ENCODE results near the gene WNT16. TPM values are rescaled to one million over a fixed set of nuclear protein-coding genes. Genes with fewer than 3 reads are reported as not detected.
A peak's percentile ranks its signal among the peaks of the same experiment; 100 is the strongest.

WNT16 gene
- total RNA-seq, 1 donor from 2014 or later = not detected

DNA sequence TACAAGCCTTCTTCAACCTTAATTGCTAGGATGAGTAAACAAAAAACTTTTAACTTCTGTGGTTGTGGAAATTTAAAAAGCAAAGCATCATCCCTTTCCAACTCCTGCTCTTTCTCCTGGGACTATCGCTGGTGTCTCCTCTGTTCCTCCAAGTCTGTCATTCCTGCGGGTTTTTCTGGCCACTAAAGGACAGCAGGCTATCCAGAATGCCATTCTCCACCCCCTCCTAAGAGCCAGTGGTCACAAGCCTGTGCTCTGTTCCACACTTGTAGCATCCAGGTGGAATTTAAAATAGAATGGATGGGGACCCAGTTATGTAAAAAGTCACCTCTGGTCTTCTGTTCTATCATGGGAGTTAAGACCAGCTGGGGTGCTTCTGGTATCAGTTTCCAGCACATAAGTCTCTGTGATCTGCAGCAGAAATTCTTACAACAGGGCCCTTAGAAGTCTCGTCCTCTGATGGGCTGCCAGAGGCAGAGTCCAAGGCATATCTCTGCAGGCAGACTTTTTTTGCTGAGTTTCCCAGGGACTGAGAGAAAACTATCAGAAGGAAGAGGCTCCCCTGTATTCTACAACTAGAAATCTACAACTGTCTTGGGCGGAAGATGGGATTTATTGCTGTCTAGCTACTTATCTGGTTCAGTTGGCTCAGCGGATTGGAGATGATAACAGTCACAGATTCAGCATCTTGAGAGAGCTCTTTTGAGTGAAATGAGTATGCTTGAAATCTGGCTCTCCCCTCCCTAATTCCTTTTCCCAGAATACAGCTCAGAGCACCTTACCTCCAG lies 5.1 kb upstream of the WNT16 start:
- no peaks in the 10 kb centered on the region for H3K9me3 Mint-ChIP-seq
- peaks cover 12% of the 10 kb centered on the region for H3K27me3 Mint-ChIP-seq (ENCODE audit: low read depth)
- no peak for DNase-seq (ENCODE audit: low read depth, low spot score)
- H3K36me3 Mint-ChIP-seq (ENCODE audit: low read depth) = no peaks in the 10 kb centered on the region
- no peak overlapping the region for H3K27ac Mint-ChIP-seq (ENCODE audit: unreplicated experiment)
- no peak overlapping the region for H3K4me3 Mint-ChIP-seq
- TF ChIP-seq, protein P1, sequence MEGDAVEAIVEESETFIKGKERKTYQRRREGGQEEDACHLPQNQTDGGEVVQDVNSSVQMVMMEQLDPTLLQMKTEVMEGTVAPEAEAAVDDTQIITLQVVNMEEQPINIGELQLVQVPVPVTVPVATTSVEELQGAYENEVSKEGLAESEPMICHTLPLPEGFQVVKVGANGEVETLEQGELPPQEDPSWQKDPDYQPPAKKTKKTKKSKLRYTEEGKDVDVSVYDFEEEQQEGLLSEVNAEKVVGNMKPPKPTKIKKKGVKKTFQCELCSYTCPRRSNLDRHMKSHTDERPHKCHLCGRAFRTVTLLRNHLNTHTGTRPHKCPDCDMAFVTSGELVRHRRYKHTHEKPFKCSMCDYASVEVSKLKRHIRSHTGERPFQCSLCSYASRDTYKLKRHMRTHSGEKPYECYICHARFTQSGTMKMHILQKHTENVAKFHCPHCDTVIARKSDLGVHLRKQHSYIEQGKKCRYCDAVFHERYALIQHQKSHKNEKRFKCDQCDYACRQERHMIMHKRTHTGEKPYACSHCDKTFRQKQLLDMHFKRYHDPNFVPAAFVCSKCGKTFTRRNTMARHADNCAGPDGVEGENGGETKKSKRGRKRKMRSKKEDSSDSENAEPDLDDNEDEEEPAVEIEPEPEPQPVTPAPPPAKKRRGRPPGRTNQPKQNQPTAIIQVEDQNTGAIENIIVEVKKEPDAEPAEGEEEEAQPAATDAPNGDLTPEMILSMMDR (conservative IDR thresholded peaks at IDR 0.05) = no peak
- peaks cover 4% of the 10 kb centered on the region for H3K4me1 Mint-ChIP-seq

DNA sequence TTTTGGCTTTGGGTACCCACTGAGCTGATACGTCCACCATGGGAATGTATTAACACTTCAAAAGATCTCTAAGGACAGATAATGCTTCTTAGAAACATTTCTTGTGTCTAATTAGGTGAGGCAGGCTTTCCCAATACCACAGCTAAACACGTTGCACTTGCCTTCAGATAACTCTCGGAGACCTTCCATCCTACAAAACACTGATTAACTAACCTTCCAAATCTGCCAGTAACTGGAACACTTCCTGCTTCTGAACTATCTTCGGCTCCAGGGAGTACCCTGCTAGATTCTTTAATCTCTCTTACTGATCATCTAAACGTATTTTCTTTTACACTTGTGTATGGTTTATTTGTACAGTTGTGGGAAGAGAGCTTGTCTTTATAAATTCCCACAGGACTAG lies 1.1 kb upstream of the WNT16 start:
- peaks cover 22% of the 10 kb centered on the region for H3K4me1 Mint-ChIP-seq
- peaks cover 50% of the 10 kb centered on the region for H3K27me3 Mint-ChIP-seq (ENCODE audit: low read depth)
- DNase-seq (ENCODE audit: low read depth, low spot score) = no peak
- TF ChIP-seq, protein P1 (conservative IDR thresholded peaks at IDR 0.05) = no peak
- H3K9me3 Mint-ChIP-seq = no peaks in the 10 kb centered on the region
- no peak overlapping the region for H3K27ac Mint-ChIP-seq (ENCODE audit: unreplicated experiment)
- no peaks in the 10 kb centered on the region for H3K36me3 Mint-ChIP-seq (ENCODE audit: low read depth)
- H3K4me3 Mint-ChIP-seq = no peak overlapping the region

DNA sequence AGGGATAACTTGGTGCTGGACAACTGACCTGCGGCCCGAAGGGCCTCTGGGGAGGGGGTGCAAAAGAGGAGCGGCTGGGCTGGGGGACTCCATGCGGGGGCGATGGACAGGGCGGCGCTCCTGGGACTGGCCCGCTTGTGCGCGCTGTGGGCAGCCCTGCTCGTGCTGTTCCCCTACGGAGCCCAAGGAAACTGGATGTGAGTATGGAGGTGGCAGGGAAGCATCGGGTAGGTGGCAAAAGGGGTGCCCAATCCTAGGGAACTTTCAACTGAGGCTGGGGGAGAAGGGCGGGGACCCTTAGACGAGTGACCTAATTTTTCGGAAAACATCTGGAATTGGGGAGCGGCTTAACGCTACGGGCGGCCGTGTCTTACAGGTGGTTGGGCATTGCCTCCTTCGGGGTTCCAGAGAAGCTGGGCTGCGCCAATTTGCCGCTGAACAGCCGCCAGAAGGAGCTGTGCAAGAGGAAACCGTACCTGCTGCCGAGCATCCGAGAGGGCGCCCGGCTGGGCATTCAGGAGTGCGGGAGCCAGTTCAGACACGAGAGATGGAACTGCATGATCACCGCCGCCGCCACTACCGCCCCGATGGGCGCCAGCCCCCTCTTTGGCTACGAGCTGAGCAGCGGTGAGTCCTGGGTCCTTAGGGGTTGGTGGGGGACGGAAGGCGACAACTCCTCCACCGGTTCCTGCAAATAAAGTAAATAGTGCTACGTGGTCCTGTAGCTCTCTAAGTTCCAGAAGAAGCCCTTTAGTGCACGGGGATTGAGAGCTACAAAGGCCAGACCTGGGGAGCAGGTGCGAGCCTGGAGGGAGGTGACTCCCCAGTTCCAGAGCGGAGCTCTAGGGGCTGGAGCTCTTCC lies 622 bp downstream of the WNT16 start:
- no peaks in the 10 kb centered on the region for H3K36me3 Mint-ChIP-seq (ENCODE audit: low read depth)
- H3K27me3 Mint-ChIP-seq (ENCODE audit: low read depth) = peaks cover 56% of the 10 kb centered on the region
- peak overlapping the region; percentile 85 for H3K4me3 Mint-ChIP-seq
- peaks cover 22% of the 10 kb centered on the region for H3K4me1 Mint-ChIP-seq
- TF ChIP-seq, protein P1 (conservative IDR thresholded peaks at IDR 0.05) = no peak
- no peak overlapping the region for H3K27ac Mint-ChIP-seq (ENCODE audit: unreplicated experiment)
- H3K9me3 Mint-ChIP-seq = no peaks in the 10 kb centered on the region
- peak; percentile 23 for DNase-seq (ENCODE audit: low read depth, low spot score)

DNA sequence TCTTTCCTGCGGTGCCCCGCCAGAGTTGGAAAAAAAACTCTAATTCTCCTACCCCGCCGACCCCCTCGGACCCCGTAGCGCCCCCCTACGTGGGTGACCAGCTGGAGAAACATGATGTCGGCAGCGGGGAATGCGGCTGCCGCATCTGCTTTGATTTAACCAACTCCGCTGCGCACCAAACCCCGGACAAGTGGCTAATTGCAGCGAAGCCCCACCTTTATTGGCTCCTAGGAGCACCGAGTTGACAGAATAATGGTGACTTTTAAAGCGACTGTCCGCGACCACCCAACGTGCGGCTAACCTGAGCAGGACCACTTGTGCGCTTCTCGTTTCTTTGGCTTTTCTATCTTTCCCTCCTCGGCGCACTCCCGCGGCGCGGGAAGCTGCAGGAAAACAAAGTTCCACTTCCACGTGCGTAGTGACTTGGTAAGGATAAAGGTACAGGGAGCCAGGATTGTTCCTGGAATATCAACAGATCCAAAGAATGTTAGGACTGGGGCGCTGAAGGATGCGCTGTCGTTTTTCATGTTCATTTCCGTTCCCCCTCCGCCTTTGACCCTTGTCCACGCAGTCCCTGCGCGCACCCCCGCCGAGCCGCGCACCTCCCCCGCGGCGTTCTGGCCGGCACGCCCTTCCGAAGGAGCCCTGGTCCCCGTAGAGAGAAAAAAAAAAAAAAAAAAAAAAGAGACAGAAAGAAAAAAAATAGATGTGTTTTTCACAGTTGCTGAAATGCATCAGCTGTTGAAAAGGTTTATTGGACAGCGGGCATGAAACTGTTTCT lies 1.4 kb downstream of the WNT16 start:
- peaks cover 22% of the 10 kb centered on the region for H3K4me1 Mint-ChIP-seq
- H3K36me3 Mint-ChIP-seq (ENCODE audit: low read depth) = no peaks in the 10 kb centered on the region
- H3K9me3 Mint-ChIP-seq = no peaks in the 10 kb centered on the region
- peak; percentile 26 for DNase-seq (ENCODE audit: low read depth, low spot score)
- H3K4me3 Mint-ChIP-seq = peak overlapping the region; percentile 85
- TF ChIP-seq, protein P1 (conservative IDR thresholded peaks at IDR 0.05) = no peak
- H3K27me3 Mint-ChIP-seq (ENCODE audit: low read depth) = peaks cover 64% of the 10 kb centered on the region
- no peak overlapping the region for H3K27ac Mint-ChIP-seq (ENCODE audit: unreplicated experiment)

DNA sequence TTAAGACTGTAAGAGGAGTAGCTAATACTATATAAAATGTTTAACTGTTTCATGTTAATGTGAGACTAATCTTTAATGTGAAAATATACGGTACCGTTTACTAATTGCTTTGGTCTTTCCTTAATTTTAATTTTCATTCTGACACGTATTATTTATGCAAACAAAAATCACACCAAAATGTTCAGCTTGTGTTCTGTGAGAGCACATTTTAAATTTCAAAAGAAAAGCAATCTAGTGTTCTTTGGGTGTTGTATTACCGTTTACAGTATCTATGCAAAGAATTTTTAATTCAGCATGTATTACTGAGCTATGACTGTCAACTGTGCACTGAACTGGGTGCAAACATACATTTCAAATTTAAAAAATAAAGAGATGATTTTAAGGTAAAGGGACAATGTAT lies 2.2 kb downstream of the WNT16 start:
- H3K27me3 Mint-ChIP-seq (ENCODE audit: low read depth) = peaks cover 66% of the 10 kb centered on the region
- H3K4me3 Mint-ChIP-seq = peak overlapping the region; percentile 51
- DNase-seq (ENCODE audit: low read depth, low spot score) = no peak
- H3K9me3 Mint-ChIP-seq = no peaks in the 10 kb centered on the region
- H3K27ac Mint-ChIP-seq (ENCODE audit: unreplicated experiment) = no peak overlapping the region
- H3K4me1 Mint-ChIP-seq = peaks cover 22% of the 10 kb centered on the region
- TF ChIP-seq, protein P1 (conservative IDR thresholded peaks at IDR 0.05) = no peak
- no peaks in the 10 kb centered on the region for H3K36me3 Mint-ChIP-seq (ENCODE audit: low read depth)
